Measurements from ENCODE around the gene ZC3H13. TPM values are rescaled to one million over a fixed set of nuclear protein-coding genes. Genes with fewer than 3 reads are reported as not detected.

ZC3H13 gene
- total RNA-seq, 4 donors from 2014 or later, result 14.7 to 20.7 (median 17.1) TPM

GRCh38 chr13:46031581-46032263 lies 20.8 kb downstream of the ZC3H13 start:
- ATAC-seq, result no peak
- in situ Hi-C loops (cut with MboI; ENCODE audit: low sequenced_read_pairs in 4 of 4), result loop anchor here in 1 of 4 donors (25.0 kb wide), 1 partner anchor 519 kb away; no protein-coding TSS in a partner anchor
- no peak for DNase-seq
- Histone ChIP-seq H3K9me3 (no peaks in the 10 kb centered on the region), H3K4me1 (no peaks in the 10 kb centered on the region), H3K4me3 (no peak overlapping the region), H3K36me3 (peaks cover 0 to 8% of the 10 kb centered on the region in 2 donors), H3K27me3 (no peaks in the 10 kb centered on the region), H3K27ac (no peak overlapping the region)
- no peak for TF ChIP-seq CTCF (IDR thresholded peaks at IDR 0.05 in 4 of 5, conservative IDR thresholded peaks at IDR 0.05 in 1 of 5)
- TF ChIP-seq POLR2A (IDR thresholded peaks at IDR 0.05), result no peak
- intact Hi-C loops (cut with DNase I; ENCODE audit: low total_unique reads), result no loop called here

DNA sequence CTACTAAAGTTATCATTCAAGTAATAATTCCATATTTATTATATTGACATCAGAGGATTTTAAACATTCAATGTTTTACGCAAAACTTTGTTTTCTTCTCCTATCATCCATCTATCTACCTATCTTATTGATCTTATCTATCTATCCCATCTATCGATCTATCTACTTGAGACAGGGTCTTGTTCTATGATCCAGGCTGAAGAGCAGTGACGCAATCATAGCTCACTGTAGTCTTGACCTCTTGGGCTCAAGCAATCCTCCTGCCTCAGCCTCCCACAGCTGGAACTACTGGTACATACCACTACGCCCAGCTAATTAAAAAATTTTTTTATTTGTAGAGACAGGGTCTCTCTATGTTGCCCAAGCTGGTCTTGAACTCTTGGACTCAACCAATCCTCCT lies 27.4 kb downstream of the ZC3H13 start:
- Histone ChIP-seq H3K4me3 (no peak overlapping the region), H3K36me3 (peaks cover 0 to 9% of the 10 kb centered on the region in 2 donors), H3K9me3 (no peaks in the 10 kb centered on the region), H3K27me3 (no peaks in the 10 kb centered on the region), H3K27ac (no peak overlapping the region), H3K4me1 (peaks cover 0 to 8% of the 10 kb centered on the region in 2 donors)
- intact Hi-C loops (cut with DNase I; ENCODE audit: low total_unique reads), result no loop called here
- no peak for ATAC-seq
- in situ Hi-C loops (cut with MboI; ENCODE audit: low sequenced_read_pairs in 4 of 4), result loop anchor here in 1 of 4 donors (25.0 kb wide), 1 partner anchor 513 kb away; no protein-coding TSS in a partner anchor
- TF ChIP-seq CTCF (IDR thresholded peaks at IDR 0.05 in 4 of 5, conservative IDR thresholded peaks at IDR 0.05 in 1 of 5) (no peak), POLR2A (IDR thresholded peaks at IDR 0.05) (no peak)
- DNase-seq, result no peak

DNA sequence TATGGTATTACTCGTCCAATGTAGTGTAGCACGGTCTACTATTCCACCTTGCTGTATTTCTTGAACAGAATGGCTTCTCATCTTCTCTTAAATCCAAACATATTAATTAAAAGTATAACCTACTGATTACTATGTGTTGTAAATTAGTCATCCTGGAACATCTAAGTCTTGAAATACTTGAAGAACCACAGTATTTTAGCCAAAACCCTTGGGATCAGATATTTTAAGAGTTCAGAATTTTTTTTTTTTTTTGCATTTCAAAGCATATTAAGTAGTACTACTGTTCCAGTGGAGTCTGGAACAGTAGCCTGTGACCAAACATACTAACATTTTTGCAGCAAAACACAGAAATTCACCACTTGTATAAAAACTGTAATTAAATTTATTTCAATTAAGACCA lies 30.1 kb downstream of the ZC3H13 start:
- Histone ChIP-seq H3K27me3 (no peaks in the 10 kb centered on the region), H3K27ac (no peak overlapping the region), H3K9me3 (no peaks in the 10 kb centered on the region), H3K36me3 (peaks cover 0 to 25% of the 10 kb centered on the region in 2 donors), H3K4me1 (peaks cover 0 to 8% of the 10 kb centered on the region in 2 donors), H3K4me3 (no peak overlapping the region)
- ATAC-seq (no peak), DNase-seq (no peak)
- in situ Hi-C loops (cut with MboI; ENCODE audit: low sequenced_read_pairs in 4 of 4) (no loop called here), intact Hi-C loops (cut with DNase I; ENCODE audit: low total_unique reads) (no loop called here)
- TF ChIP-seq CTCF (IDR thresholded peaks at IDR 0.05 in 4 of 5, conservative IDR thresholded peaks at IDR 0.05 in 1 of 5) (no peak), POLR2A (IDR thresholded peaks at IDR 0.05) (no peak)

GRCh38 chr13:46016216-46016615 lies 36.3 kb downstream of the ZC3H13 start:
- Histone ChIP-seq H3K4me1 (no peaks in the 10 kb centered on the region), H3K27me3 (no peaks in the 10 kb centered on the region), H3K27ac (no peak overlapping the region), H3K4me3 (no peak overlapping the region), H3K9me3 (no peaks in the 10 kb centered on the region), H3K36me3 (peaks cover 0 to 44% of the 10 kb centered on the region in 2 donors)
- in situ Hi-C loops (cut with MboI; ENCODE audit: low sequenced_read_pairs in 4 of 4), result no loop called here
- DNase-seq, result no peak
- TF ChIP-seq POLR2A (IDR thresholded peaks at IDR 0.05) (no peak), CTCF (IDR thresholded peaks at IDR 0.05 in 4 of 5, conservative IDR thresholded peaks at IDR 0.05 in 1 of 5) (no peak)
- no peak for ATAC-seq
- intact Hi-C loops (cut with DNase I; ENCODE audit: low total_unique reads), result no loop called here

All from gastrocnemius medialis (tissue), 4 donors.